Uterus (tissue), 2 donors: ENCODE measurements around the gene PEAR1.

Experiments
- CTCF ChIP-seq, 4 experiments: fragments of 200-600 bp in 2 of 4; fragments of 450-650 bp in 2 of 4; sonication (generic) in 2 of 4; IDR thresholded peaks; one replicate each; pipeline ENCODE4 v1.5.1; 2016 to 2019; ENCODE audit warnings: antibody characterized with exemption in 4 of 4, mild to moderate bottlenecking in 2 of 4, moderate library complexity in 1 of 4
- POLR2A ChIP-seq, 2 donors: fragments of 450-650 bp; IDR thresholded peaks; one replicate each; pipeline ENCODE4 v1.6.1; 2016; ENCODE audit warnings: antibody characterized with exemption in 2 of 2, mild to moderate bottlenecking in 1 of 2, moderate library complexity in 1 of 2

- TF ChIP-seq POLR2A (IDR thresholded peaks at IDR 0.05): no peak
- no peak for TF ChIP-seq CTCF (IDR thresholded peaks at IDR 0.05)
Measured at GRCh38 chr1:156945881-156946661, 52.6 kb downstream of the PEAR1 start.
